Sigmoid colon (tissue), 7 donors: ENCODE measurements around the gene AXIN1. TPM values are rescaled to one million over a fixed set of nuclear protein-coding genes. Genes with fewer than 3 reads are reported as not detected.

Experiments used
- DNase-seq: peaks from one replicate; pipeline ENCODE4 v3.0.0-alpha.2; 2019
- H3K27ac ChIP-seq, 4 donors: fragments of 200-600 bp; sonication (generic); one replicate each; pipeline ENCODE4 v1.5.1; 2016 to 2019; ENCODE audit warnings: mild to moderate bottlenecking in 1 of 4
- H3K27me3 ChIP-seq, 3 donors: fragments of 200-600 bp; sonication (generic); one replicate each; pipeline ENCODE4 v1.5.1; 2019; ENCODE audit warnings: mild to moderate bottlenecking in 1 of 3
- H3K36me3 ChIP-seq, 4 donors: fragments of 200-600 bp; sonication (generic); one replicate each; pipeline ENCODE4 v1.5.1; 2016 to 2019
- H3K4me1 ChIP-seq, 4 donors: fragments of 200-600 bp; sonication (generic); one replicate each; pipeline ENCODE4 v1.5.1; 2017 to 2019
- H3K4me3 ChIP-seq, 4 donors: fragments of 200-600 bp; sonication (generic); one replicate each; pipeline ENCODE4 v1.5.1; 2017 to 2019; ENCODE audit warnings: mild to moderate bottlenecking in 2 of 4, moderate library complexity in 1 of 4
- H3K9me3 ChIP-seq, 4 donors: fragments of 200-600 bp in 3 of 4; sonication (generic) in 3 of 4; one replicate each; pipeline versions ENCODE4 v1.5.1 to v1.6.1; 2013 to 2019
- CTCF ChIP-seq, 4 experiments: fragments of 450-650 bp in 3 of 4; fragments of 200-600 bp in 1 of 4; IDR thresholded peaks; one replicate each; pipeline ENCODE4 v1.5.1; 2016 to 2019; ENCODE audit warnings: antibody characterized with exemption in 4 of 4, mild to moderate bottlenecking in 3 of 4, moderate library complexity in 2 of 4
- EP300 ChIP-seq, 4 donors: sonication (generic); formaldehyde crosslinking; IDR thresholded peaks; one replicate each; pipeline ENCODE4 v1.6.1; 2017; ENCODE audit warnings: antibody characterized with exemption in 4 of 4
- POLR2A ChIP-seq, 2 donors: fragments of 450-650 bp; IDR thresholded peaks; one replicate each; pipeline ENCODE4 v1.6.1; 2016; ENCODE audit warnings: antibody characterized with exemption in 2 of 2, mild to moderate bottlenecking in 2 of 2, moderate library complexity in 2 of 2
- POLR2AphosphoS5 ChIP-seq, 4 donors: sonication (generic); formaldehyde crosslinking; IDR thresholded peaks; one replicate each; pipeline ENCODE4 v1.6.1; 2017; ENCODE audit warnings: antibody characterized with exemption in 4 of 4
- WGBS, 2 donors: extraction: QIAGEN DNeasy Blood & Tissue Kit; methylation state at CpG; one replicate each; pipeline ENCODE4 v1.1.7; 2013; 5-methylcytosine and 5-hydroxymethylcytosine counted together
- intact Hi-C: fragments of 100-400 bp; cut with DNase I; formaldehyde crosslinking; loops from one replicate; pipeline ENCODE4 v1.15.1; 2023
- polyA plus RNA-seq, 3 donors: library from polyadenylated mRNA; stranded (reverse); fragments of 200-250 nt; gene quantifications; one replicate each; pipeline ENCODE4 v1.2.3, GENCODE V29; 2013
- total RNA-seq, 4 donors: library from RNA; depleted of rRNA; stranded (reverse); fragments of >200 nt; gene quantifications; one replicate each; pipeline ENCODE4 v1.1.0, GENCODE V29; 2016
- donor health status: healthy with polysubstance abuse.
- donor health status: Bipolar disorder and iron deficiency.
- donor health status: healthy.

AXIN1 gene
- total and polyA plus RNA-seq, 7 donors: 17.9 to 33.4 (median 28.2) TPM

GRCh38 chr16:373020-373598 is 20.6 kb upstream of the AXIN1 start:
- Histone ChIP-seq H3K27me3 (no peaks in the 10 kb centered on the region), H3K36me3 (peaks cover 4 to 72% (median 39%) of the 10 kb centered on the region in 4 donors), H3K27ac (no peak overlapping the region), H3K4me3 (no peak overlapping the region), H3K4me1 (peaks cover 3 to 20% (median 18%) of the 10 kb centered on the region in 4 donors), H3K9me3 (no peaks in the 10 kb centered on the region)
- WGBS, 2 donors: 88 to 95% methylated on average over 5 of the region's 5 CpGs
- TF ChIP-seq POLR2AphosphoS5 (IDR thresholded peaks at IDR 0.05) (no peak), CTCF (IDR thresholded peaks at IDR 0.05) (no peak), POLR2A (IDR thresholded peaks at IDR 0.05) (no peak), EP300 (IDR thresholded peaks at IDR 0.05) (no peak)
- intact Hi-C loops: loop anchor here (5.0 kb wide), 1 partner anchor 51 kb away; no protein-coding TSS in a partner anchor
- DNase-seq: peak; percentile 66

GRCh38 chr16:372302-372983 is 19.9 kb upstream of the AXIN1 start:
- Histone ChIP-seq H3K27ac (no peak overlapping the region), H3K4me1 (peaks cover 3 to 20% (median 18%) of the 10 kb centered on the region in 4 donors), H3K9me3 (no peaks in the 10 kb centered on the region), H3K36me3 (peaks cover 10 to 76% (median 44%) of the 10 kb centered on the region in 4 donors), H3K27me3 (no peaks in the 10 kb centered on the region), H3K4me3 (no peak overlapping the region)
- no peak for DNase-seq
- WGBS, 2 donors: 94% methylated on average over 19 of the region's 19 CpGs
- intact Hi-C loops: loop anchor here (5.0 kb wide), 1 partner anchor 50 kb away; no protein-coding TSS in a partner anchor
- TF ChIP-seq POLR2AphosphoS5 (IDR thresholded peaks at IDR 0.05) (no peak), CTCF (IDR thresholded peaks at IDR 0.05) (no peak), POLR2A (IDR thresholded peaks at IDR 0.05) (no peak), EP300 (IDR thresholded peaks at IDR 0.05) (no peak)

- peak; percentile 66 for DNase-seq
- H3K27ac ChIP-seq: peak overlapping the region in 3 of 4 donors; percentile 76 to 77 (median 76)
- WGBS, 2 donors: 89 to 92% methylated on average over 31 of the region's 31 CpGs
- no peak overlapping the region for H3K4me3 ChIP-seq
- H3K4me1 ChIP-seq: peaks cover 3 to 20% (median 18%) of the 10 kb centered on the region in 4 donors
- intact Hi-C loops: loop anchor here (5.0 kb wide), 1 partner anchor 49 kb away; no protein-coding TSS in a partner anchor
- H3K36me3 ChIP-seq: peaks cover 12 to 76% (median 44%) of the 10 kb centered on the region in 4 donors
- TF ChIP-seq CTCF (IDR thresholded peaks at IDR 0.05) (no peak), POLR2AphosphoS5 (IDR thresholded peaks at IDR 0.05) (no peak), POLR2A (IDR thresholded peaks at IDR 0.05) (no peak), EP300 (IDR thresholded peaks at IDR 0.05) (no peak)
- no peaks in the 10 kb centered on the region for H3K27me3 ChIP-seq
- H3K9me3 ChIP-seq: no peaks in the 10 kb centered on the region
These were observed 19.2 kb upstream of the AXIN1 start for GRCh38 chr16:371515-372301.

GRCh38 chr16:370979-371514 is 18.5 kb upstream of the AXIN1 start:
- Histone ChIP-seq H3K9me3 (no peaks in the 10 kb centered on the region), H3K4me3 (peak overlapping the region in 3 of 4 donors; percentile 53 to 59 (median 57)), H3K36me3 (peaks cover 14 to 74% (median 39%) of the 10 kb centered on the region in 4 donors), H3K27me3 (no peaks in the 10 kb centered on the region), H3K4me1 (peaks cover 3 to 20% (median 18%) of the 10 kb centered on the region in 4 donors), H3K27ac (peak overlapping the region; percentile 76 to 79 (median 76))
- WGBS, 2 donors: 53 to 66% methylated on average over 10 of the region's 10 CpGs
- no peak for TF ChIP-seq CTCF (IDR thresholded peaks at IDR 0.05)
- DNase-seq: peak; percentile 70
- intact Hi-C loops: loop anchor here (5.0 kb wide), 1 partner anchor 49 kb away; no protein-coding TSS in a partner anchor
